SK-N-SH treated with all-trans-retinoic acid at 6 μM for 48 hours (cell line): ENCODE measurements around the gene TTC23L.

Experiments
- ARNTL ChIP-seq: fragments of 450-650 bp; formaldehyde crosslinking; IDR thresholded peaks from 2 replicates; pipeline ENCODE4 v1.5.0; 2020; ENCODE audit warnings: low read depth, mild to moderate bottlenecking, moderate library complexity, borderline replicate concordance
- OSR1 ChIP-seq: fragments of 250-450 bp; sonication (Bioruptor Pico); IDR thresholded peaks from 2 replicates; pipeline ENCODE4 v1.8.0; 2022; ENCODE audit warnings: moderate library complexity, mild to moderate bottlenecking, inconsistent platforms
- TF ChIP-seq, protein P1 (sequence below): fragments of 250-450 bp; sonication (Bioruptor Pico); IDR thresholded peaks from 2 replicates; pipeline ENCODE4 v1.8.0; 2020; ENCODE audit warnings: mild to moderate bottlenecking, moderate library complexity, borderline replicate concordance

DNA sequence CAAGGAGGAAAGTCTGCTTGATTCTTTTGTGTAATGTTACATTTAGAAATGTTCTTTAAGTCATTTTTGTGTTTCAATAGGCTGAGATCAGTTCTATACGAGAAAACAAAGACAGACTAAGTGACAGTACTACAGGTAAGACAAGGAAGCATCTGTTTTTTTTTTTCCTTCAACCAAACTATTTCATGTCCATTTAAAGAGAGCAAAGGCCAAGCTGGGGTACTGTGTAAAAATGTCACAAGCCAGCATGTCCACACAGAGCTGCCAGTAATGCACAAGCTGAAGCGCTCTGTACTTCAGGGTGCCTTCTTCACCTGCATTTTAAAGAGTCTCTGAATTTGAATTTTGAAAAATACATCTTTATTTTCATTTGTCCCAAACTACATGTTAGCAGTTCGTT lies 20.2 kb upstream of the TTC23L start:
- TF ChIP-seq OSR1 (CRISPR knock-in tag) (no peak), ARNTL (CRISPR knock-in tag) (no peak)
- TF ChIP-seq, protein P1, sequence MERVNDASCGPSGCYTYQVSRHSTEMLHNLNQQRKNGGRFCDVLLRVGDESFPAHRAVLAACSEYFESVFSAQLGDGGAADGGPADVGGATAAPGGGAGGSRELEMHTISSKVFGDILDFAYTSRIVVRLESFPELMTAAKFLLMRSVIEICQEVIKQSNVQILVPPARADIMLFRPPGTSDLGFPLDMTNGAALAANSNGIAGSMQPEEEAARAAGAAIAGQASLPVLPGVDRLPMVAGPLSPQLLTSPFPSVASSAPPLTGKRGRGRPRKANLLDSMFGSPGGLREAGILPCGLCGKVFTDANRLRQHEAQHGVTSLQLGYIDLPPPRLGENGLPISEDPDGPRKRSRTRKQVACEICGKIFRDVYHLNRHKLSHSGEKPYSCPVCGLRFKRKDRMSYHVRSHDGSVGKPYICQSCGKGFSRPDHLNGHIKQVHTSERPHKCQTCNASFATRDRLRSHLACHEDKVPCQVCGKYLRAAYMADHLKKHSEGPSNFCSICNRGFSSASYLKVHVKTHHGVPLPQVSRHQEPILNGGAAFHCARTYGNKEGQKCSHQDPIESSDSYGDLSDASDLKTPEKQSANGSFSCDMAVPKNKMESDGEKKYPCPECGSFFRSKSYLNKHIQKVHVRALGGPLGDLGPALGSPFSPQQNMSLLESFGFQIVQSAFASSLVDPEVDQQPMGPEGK (CRISPR knock-in tag): no peak
